Measurements from ENCODE around the gene HSF4.

- TF ChIP-seq POLR2AphosphoS5 (IDR thresholded peaks at IDR 0.05; ENCODE audit: insufficient read depth in 1 of 2, low read depth in 1 of 2) (no peak), CTCF (IDR thresholded peaks at IDR 0.05) (no peak)
Measured at GRCh38 chr16:67116388-67117311, 47.9 kb upstream of the HSF4 start.
